ENCODE results near the gene DYNC1I1.

The DYNC1I1 gene

DNA sequence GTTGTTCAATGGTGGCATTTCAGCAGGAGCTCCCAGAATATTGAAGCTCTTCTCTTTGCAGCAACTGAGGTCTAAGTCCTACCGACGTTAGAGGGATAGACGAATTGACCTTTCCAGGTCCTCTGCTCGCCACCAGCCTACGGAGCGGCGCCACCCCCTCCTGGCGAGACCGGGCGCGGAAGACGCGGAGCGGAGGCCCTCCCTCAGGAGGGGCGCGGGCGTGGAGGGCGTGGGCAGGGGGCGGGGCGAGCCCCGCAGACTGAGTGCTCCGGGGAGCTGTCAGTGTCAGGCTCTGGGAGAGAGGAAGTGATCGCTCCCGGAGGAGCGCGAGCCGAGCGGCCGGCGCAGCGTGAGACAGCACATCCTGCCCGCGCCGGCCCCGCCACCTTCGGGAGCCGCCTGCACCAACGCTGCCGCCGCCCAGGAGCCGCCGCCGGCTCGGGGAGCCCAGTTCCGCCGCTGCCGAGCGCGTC, at the start of gene DYNC1I1:
TSS of gene DYNC1I1 (plus strand) at position 257 of the 473 bp plus-strand sequence. CDS start 32,176 bp downstream, outside the sequence.
- DNase-seq, result peak; percentile 72

- peak; percentile 37 for DNase-seq
These were observed 48.7 kb upstream of the DYNC1I1 start for GRCh38 chr7:95723583-95724180.

GRCh38 chr7:95725205-95725604, 47.1 kb upstream of the DYNC1I1 start:
- DNase-seq, result no peak

DNA sequence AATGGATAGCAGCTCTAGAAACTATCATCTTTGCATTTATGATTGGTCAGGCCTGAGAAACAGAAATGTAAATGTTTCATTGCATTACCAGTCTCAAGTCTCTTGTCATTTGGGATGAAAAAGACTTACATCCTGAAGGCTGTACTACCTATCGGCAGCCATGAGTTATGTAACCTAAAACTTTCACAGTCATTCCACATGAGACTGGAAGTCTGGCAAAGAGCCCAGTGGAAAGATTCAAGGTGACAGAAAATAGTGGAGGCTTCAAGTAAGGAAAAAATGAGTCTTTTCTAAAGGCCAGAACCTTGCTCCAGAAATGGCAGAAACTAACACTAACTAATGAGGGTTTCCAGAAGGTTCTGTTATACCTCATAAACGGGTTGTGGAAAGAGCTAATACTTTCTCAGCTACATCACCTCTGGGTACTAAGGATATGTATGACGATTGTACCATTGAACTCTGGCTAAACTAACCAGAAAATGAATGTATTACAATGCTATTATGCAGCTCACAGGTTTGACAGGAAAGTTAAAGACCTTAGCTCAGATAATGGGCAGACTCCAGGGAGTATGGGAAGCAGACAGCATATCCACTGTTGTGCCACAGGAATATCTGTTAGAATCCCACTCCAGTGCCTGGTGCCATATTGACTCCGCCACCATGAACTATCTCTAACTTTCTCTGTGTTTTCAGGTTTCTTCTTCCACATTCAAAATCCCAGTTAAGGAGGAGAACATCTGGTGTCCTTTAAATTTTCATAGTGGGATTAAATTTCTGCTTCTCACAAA, 41.7 kb upstream of the DYNC1I1 start:
- DNase-seq, result no peak

GRCh38 chr7:95736635-95737034, 35.7 kb upstream of the DYNC1I1 start:
- DNase-seq, result no peak

GRCh38 chr7:95737828-95738505, 34.4 kb upstream of the DYNC1I1 start:
- DNase-seq, result no peak

GRCh38 chr7:95749044-95749443, 23.3 kb upstream of the DYNC1I1 start:
- no peak for DNase-seq

DNA sequence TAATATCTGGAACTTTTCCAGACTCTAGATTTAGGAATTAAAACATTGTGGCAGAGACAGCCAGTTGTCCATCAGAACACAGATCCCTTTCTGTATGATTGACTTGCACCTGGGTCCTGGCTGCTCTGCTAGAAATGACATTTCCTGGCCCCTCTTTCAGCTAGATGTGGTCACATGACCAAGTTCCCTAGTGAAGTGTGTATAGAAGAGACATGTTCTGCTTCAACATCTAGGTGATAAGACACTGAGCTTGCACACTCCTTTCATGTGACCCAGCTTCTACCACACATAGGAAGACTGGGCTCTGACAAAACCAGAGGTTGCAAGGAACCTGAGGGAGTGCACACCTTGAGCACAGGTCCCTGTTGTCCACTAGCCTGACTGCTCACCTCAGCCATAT, 22.8 kb upstream of the DYNC1I1 start:
- no peak for DNase-seq

DNA sequence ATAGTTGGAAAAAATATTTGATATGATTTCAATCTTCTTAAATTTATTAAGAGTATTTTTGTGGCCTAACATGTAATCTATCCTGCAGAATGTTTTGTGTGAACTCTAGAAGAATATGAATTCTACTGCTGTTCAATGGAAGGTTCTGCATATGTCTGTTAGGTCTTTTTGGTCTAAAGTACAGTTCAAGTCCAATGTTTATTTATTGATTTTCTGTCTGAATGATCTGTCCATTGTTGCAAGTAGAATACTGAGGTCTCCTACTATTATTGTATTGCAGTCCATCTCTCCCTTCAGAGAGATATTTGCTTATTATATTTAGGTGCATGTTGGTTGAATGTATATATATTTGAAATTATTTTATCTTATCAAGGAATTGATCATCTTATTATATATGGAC, 18.9 kb upstream of the DYNC1I1 start:
- DNase-seq, result no peak

DNA sequence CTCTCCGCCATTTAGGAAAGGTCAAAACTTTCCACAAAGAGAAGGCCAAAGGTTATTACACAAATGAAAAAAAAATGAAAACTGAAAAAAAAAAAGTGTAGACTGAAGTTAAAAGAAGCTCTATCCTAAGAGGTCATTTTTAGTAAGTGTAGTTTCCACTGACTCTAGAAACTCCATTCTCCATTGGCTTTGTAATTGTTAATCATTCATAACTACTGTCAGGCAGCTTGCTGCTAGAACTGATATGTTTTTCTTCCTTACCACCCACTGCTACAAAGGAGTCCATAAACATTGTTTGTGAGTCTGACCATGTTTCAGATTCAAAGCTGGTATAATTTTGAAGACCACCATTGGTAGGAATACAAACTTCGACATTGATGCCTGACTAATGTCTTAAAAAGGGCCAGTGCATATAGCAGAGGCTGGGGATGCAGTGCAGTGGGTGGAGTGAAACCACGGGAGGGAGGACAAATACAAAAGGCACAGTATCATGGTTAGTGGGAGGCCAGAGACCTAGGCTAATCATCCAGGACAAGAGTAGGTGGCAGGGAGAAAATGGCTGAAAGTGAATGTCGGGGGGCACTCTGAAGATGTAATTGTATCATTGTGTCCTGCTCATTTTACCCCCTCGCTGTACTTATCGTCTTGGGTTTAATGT, 16.9 kb upstream of the DYNC1I1 start:
- no peak for DNase-seq

DNA sequence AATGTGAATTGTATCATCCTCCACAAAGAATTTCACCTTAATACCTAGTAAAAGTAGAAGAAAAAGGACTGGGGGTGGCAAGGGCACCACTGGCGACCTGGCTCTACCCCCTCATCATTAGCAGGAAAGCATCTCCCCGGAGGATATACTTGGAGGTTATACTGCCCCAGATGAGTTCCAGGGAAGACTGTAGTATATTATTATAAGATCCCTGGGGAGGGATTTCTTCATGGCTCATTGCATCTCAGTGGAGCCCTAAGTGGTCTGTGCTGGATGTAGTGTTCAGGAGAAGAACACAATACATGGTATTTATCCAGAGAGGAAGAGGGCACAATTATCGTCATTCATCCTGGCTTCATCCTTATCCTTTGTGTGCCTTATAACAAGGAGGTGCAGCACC, 14.2 kb upstream of the DYNC1I1 start:
- DNase-seq, result no peak

DNA sequence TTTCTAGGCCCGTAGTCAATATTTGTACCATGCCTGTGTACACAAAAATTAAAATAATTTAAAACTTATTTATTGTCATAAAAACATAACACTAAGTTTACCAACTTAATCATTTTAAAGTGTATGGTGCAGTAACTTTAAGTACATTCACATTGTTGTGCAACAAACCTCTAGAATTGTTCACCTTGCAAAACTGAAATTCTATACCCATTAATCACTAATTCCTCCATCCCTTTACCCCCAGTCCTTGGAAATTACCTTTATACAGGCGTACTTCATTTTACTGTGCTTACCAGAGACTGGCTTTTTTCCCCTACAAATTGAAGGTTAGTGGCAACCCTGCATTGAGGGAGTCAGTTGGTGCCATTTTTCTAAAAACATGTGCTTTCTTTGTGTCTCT, 6.3 kb upstream of the DYNC1I1 start:
- no peak for DNase-seq

DNA sequence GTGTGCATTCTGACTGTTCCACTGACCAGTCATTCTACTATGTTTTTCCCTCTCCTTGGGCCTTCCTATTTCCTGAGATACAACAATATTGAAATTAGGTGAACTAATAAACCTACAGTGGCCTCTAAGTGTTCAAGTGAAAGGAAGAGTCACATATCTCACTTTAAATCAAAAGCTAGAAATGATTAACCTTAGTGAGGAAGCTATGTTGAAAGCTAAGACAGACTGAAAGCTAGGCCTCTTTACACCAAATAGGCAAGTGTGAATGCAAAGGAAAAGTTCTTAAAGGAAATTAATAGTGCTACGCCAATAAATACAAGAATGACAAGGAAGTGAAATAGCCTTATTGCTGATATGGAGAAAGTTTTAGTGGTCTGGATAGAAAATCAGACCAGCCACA, 5.7 kb upstream of the DYNC1I1 start:
- DNase-seq, result no peak

- DNase-seq, result no peak
These were observed 622 bp downstream of the DYNC1I1 start for GRCh38 chr7:95772771-95773581.

DNA sequence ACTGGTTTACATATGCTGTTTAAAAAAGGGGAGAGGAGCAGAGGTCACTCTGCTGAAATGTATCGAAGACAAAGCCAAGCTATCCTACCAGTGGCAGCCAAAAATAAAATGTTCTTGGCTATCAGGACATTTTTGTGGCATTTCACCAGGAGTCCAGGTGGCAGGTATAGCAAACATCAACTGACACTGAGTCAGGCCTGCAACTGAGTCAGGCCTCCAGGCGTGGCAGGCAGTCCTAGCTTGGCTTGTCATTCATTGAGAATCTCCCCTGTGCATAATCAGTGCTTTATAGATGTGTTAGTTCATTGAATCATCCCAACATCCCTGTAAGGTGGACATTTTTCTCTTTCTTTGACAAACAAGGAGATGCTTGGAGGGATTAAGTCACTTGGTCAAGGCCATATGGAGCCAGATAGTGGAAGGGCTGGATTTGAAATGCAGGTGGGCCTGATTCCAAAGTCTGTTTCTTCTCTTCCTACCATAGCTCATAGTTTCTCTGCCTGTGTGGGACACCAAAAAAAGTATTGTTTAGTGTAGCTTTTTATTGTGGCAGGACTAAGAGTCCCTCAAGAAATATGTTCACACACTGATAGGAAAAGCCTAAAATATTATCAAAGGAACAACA, 4.3 kb downstream of the DYNC1I1 start:
- no peak for DNase-seq

DNA sequence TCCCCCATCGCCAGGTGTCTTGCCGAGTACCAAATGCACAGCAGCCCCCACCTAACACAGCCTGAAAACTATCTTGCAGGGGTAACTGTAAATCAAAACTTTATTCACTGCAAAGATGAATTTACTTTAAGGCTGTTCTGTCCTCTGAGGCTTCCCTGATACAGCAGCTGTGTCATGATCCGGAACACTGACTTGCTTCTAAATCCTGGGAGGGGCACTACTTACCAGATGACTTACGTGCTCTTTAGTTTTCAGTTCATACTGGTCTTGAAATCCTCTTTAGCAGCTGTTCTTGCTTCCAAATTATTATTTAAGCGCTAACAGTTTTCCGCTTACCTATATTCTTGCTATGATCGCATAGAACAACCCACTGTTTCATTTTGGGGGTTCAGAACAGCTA, 4.9 kb downstream of the DYNC1I1 start:
- DNase-seq, result no peak

DNA sequence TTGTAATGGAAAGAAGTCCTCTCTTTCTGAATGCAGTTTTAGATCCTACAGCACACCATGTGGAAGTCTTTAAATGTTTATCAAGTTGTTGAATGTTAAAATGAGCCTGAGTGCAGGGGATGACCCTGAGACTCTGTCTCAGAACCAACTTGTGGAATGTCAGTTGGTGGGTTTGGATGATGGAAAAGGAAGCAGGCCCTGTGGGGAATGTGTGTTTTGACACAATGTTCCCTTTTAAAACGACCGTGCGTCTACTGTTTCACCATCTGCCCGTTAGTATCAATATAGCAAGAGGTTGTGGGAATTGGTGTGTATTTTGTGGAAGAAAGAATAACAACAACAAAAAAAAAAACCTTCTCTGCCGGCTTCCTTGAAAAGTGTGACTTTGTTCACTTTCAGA, 8.3 kb downstream of the DYNC1I1 start:
- DNase-seq, result no peak

DNA sequence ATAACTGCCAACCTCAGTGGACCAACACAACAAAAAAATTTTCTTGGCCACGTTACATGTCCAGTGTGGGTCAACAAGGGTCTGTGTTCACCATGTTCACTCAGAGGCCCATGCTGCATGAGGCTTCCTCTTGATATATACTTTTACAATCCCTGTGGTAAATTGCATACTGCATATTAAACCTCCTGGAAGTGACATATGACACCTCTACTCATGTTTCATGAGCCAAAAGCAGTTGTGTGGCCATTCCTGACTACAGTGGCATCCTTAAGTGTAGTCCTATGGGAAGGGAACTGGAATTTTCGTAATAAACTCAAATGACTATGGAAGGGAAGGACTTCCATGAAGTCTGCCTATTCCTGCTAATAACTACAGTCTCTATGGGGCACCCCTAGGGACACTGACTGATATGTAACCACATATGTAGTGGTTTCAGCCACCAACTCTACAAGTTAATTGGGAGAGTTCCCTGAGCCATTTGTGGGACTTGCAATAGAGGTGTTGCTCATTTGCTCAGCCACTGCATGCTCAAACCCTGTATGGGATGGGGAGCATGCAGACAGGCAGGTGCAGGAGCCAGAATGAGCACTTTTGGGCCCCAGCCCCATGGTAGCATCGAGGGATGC, 9.7 kb downstream of the DYNC1I1 start:
- no peak for DNase-seq

DNA sequence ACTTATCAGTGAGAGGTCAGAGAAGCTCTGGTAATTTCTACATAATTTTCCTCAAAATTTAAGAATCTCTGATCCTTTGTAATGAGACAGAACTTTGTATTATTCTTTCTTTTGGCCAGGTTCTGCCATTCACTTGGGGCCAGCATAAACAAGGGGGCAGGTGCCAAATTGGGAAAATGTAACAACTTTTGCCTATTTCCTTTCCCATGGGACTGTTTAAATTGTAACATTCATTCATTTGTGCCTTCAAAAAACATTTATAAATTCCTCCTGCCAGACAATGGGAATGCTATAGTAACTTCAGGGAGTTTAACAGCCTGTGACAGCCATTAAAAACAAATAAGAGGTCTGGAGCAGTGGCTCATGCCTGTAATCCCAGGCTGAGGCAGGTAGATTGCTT, 12.4 kb downstream of the DYNC1I1 start:
- DNase-seq, result no peak

DNA sequence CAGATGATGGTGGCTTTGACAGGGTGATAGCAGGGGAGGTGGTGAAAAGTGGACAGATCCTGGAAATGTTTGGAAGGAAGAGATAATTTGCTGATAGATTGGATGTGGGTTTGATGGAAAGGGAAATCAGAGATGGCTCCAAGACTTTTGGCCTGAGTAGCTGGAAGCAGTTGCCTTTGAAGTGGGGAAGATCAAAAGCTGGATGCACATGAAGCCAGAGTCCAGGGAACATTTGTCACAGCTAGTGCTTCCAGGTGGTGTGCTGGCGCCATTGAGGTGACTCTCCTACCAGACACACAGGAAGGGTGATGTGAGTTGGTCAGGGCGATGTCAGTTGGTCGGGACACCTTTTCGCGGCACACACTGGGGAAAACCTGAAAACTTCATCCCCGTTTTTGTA, 15.9 kb downstream of the DYNC1I1 start:
- DNase-seq, result no peak

DNA sequence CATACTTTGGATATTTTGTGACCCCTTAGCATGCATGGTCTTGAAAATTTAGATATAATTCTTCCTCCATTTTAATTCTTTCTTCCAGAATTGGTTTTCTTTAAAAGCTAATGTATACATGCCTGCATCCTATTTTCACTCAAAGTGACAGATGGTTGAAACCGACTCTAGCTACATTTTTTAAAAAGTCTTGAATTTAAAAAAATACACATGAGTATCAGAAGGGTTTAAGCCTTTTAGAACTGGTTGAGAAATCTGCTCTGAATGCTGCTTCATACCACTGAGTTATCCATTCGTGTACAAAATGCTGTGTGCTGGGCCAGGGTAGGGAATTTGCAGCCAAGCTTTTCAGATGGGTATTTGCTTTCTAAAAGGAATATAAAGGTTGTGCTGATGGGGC, 16.5 kb downstream of the DYNC1I1 start:
- DNase-seq, result no peak

DNA sequence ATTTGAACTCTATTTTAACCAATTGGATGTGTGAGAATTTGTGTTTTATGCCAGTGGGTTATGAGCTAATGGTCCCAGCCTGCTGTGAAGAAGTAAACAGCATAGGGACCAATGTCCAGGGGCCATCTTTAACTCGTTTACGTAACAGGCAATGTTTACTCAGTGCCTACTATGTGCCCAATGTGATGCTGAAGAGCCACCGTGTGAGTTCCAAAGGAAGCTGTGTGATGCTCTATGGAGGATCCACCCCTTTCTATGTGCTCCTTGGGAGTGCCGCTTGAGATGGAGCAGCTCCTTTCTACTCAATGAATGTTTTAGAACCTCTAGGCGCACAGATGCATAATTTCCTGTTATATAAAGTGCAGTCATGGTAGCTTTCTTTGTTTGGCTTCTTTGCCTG, 21.3 kb downstream of the DYNC1I1 start:
- no peak for DNase-seq
